Measurements from ENCODE around the gene MCFD2.

Gene MCFD2

GRCh38 chr2:46873604-46874068, 42.0 kb downstream of the MCFD2 start:
- DNase-seq (ENCODE audit: low spot score): peak; percentile 21

DNA sequence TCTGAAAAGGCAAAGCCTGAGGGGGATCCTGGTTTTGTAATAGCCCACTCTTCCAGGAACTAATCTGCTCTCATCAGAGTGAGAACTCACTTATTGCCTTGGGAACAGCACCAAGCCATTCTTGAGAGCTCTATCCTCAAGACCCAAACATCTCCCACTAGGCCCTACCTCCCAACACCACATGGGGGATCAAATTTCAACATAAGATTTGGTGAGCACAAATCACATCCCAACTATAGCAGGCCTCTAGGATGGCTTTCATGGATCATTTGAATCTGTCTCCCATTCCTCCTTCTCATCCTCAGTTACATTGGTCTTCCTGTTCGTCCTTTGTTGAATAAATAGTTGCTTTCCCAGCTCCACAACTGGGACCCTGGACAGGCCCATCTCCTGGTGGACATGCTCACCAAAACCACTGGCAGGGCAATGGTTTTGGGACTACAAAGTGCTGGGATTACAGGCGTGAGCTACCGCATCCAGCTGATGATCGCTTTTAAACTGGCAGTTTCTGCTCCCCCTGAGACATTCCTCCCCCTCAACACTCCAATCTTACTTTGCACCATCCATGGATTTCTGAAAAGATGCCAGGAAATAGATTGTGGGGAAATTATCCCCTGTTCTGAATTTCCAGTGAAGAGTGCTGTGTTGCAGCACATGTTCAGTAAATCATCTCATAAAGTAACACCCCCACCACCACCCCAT, 42.6 kb downstream of the MCFD2 start:
- DNase-seq (ENCODE audit: low spot score): no peak

- DNase-seq (ENCODE audit: low spot score): no peak
Measured at GRCh38 chr2:46871976-46872381, 43.6 kb downstream of the MCFD2 start.

DNA sequence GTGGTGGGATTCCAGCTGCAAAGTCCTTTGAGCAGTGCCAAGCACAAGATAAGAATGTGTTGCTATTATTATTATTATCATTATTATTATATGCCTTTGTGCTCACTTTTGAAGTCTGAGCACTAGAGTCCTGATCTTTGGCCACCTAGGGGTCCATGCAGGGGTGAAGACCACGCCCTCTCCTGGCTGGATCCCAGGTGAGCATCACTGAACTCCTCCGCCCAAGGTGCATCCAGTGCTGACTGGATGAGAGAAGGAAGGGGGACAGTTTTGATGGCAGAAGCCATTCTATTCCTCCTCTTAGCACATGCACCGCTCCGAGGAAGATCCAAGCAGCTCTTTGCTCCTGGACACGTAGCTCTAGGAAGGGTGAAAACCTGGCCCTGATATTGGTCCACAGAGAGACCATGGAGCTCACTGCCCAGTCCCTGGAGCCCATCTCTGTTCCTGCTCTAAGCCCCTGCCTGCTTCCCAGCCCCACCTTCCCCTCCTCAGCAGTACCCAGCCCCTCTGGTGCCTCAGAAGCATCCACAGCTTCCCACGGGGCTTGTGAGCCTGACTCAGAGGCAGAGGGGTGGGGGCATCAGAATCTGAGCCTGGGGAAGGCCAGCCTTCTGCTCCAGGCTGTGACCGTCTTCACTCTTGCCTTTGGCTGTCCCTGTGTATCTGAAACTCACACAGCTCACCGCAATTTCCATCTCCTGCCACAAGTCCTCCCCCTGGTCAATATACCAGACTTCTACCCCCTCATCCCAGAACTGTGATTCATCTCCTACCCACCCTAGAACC, 45.4 kb downstream of the MCFD2 start:
- no peak for DNase-seq (ENCODE audit: low spot score)

DNA sequence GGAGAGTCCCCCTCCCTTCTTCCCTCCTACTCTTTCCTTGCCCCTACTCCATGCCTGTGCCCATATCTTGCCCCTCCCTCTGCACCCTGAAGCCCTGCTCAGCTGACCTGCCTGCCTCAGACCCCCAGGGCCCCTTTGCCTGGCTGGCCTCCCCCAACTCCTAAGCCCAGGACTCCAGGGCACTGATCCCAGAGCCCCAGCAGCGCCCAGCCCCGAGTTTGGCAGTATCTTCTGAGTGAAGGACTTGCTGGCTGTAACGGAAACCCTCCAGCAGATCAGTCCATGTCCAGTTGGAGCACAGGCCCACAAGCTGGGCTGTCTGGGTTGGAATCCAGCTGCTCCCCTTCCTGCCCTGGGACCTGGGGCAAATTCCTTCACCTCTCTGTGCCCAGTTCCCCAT, 46.0 kb downstream of the MCFD2 start:
- no peak for DNase-seq (ENCODE audit: low spot score)

- no peak for DNase-seq (ENCODE audit: low spot score)
Measured at GRCh38 chr2:46866770-46867246, 48.8 kb downstream of the MCFD2 start.

DNA sequence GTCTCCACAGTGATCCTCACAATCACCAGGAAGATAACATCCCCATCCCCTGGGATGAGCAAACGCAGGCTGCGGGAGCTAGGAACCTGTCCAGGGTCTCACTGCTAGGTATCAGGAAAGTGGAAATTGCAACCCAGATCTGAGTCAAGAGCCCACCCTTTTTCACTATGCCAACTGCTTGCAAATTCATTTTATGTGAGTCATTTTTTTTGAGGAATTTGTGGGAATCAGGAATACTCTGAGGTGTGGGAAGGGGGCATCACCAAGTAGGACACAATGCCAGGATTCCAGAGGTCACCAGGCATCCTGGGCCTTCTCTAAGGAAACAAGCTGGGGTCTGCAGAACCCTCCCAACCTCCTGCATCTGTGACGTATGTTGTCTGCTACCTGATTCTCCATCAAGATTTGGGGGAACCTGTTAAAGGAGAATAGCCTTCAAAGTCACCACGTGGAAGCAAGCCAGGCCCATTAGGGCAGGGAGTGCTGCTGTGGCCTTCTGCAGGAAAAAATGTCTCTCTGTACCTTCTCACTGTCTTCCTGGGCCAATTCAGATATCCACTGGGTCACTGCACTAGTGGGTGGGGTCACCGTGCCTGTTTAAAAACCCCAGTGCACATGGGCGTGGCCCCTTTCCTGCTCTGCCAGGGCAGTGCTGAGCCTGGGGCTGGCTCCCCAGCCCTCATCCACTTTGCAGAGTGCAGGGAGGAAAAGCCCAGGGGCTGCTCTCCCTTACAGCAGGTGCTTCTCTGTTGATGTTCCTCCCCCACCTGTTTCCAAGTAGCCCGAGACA, 50.2 kb downstream of the MCFD2 start:
- DNase-seq (ENCODE audit: low spot score): no peak

DNA sequence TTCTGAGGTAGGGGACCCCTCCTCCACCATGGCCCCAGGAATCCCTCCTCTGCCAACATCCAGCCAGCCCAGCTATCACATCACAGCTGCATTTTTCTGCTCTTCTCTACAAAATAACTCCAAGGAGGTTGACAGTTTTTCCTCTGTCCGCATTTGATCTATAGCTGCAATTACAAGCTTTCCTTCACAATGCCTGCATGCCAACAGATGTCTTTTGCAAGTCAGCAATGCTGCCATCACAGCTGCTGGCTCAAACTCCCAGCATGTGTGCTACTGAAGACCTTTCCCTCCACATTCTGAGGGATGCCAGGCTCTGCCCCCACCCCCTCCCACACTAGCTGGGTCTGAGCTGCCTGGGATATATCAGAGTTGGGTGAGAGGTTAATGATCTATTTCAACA, 51.7 kb downstream of the MCFD2 start:
- DNase-seq (ENCODE audit: low spot score): no peak

GRCh38 chr2:46862514-46862913, 53.1 kb downstream of the MCFD2 start:
- no peak for DNase-seq (ENCODE audit: low spot score)

GRCh38 chr2:46861916-46862315, 53.7 kb downstream of the MCFD2 start:
- DNase-seq (ENCODE audit: low spot score): no peak

GRCh38 chr2:46859482-46859881, 56.1 kb downstream of the MCFD2 start:
- DNase-seq (ENCODE audit: low spot score): no peak

- no peak for DNase-seq (ENCODE audit: low spot score)
Measured at GRCh38 chr2:46858702-46859090, 56.9 kb downstream of the MCFD2 start.

- no peak for DNase-seq (ENCODE audit: low spot score)
Measured at GRCh38 chr2:46857871-46858701, 57.5 kb downstream of the MCFD2 start.

GRCh38 chr2:46856336-46856735, 59.3 kb downstream of the MCFD2 start:
- DNase-seq (ENCODE audit: low spot score): no peak

DNA sequence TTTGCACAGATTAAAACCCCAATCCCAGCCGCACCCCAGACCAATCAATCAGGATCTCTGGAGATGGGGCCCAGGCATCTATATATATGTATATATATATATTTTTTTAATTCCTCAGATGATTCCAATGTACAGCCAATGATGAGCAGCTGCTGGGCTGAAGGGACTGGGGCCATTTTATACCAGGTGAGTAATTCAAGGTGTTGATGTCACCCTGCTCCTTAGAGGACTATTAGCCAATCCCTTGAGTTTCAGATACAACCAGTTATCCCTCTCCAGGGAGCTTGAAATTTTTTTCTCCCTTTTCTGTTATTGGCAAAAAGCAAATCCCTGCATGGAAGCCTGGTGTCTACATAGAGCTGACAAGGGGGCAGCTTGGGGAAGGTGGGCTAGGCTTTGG, 59.8 kb downstream of the MCFD2 start:
- DNase-seq (ENCODE audit: low spot score): no peak

- DNase-seq (ENCODE audit: low spot score): no peak
Measured at GRCh38 chr2:46854260-46854659, 61.3 kb downstream of the MCFD2 start.

DNA sequence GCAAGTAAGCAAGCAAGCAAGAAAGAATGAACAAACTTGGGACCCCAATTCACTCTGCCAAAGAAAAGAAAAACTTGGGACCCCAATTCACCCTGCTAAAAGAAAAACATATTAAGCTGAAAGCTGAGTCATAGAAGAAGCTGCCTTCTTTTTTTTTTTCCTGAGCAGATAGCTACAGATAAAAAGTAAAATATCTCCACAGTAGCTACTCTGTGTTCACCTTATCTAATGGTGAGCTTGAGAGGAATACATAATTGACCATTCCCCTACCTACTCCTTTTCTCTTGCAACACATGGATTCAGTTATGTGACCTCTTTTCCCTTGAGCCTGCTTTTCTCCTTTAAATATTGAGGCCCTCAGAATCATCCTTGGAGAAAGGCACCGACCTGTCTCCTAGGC, 63.0 kb downstream of the MCFD2 start:
- DNase-seq (ENCODE audit: low spot score): no peak

DNA sequence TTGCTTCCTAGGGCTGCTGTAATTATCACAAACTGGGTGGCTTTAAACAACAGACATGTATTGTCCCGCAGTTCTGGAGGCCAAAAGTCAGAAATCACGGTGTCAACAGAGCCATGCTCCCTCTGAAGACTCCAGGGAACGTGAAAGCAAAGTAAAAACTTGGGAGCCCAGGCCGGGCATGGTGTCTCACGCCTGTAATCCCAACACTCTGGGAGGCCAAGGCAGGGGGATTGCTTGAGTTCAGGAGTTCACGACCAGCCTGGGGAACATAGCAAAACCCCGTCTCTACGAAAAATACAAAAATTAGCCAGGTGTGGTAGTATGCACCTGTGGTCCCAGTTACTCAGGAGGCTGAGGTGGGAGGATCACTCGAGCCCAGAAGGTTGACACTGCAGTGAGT, 63.5 kb downstream of the MCFD2 start:
- no peak for DNase-seq (ENCODE audit: low spot score)

All from pons (tissue), 1 donor.